ENCODE data around the gene ALDH9A1.
"Not testable (repeated sequence)": the region's sequence is repeated elsewhere in the genome, so short reads cannot be mapped to it uniquely, and the experiment has no call there.

Gene ALDH9A1

DNA sequence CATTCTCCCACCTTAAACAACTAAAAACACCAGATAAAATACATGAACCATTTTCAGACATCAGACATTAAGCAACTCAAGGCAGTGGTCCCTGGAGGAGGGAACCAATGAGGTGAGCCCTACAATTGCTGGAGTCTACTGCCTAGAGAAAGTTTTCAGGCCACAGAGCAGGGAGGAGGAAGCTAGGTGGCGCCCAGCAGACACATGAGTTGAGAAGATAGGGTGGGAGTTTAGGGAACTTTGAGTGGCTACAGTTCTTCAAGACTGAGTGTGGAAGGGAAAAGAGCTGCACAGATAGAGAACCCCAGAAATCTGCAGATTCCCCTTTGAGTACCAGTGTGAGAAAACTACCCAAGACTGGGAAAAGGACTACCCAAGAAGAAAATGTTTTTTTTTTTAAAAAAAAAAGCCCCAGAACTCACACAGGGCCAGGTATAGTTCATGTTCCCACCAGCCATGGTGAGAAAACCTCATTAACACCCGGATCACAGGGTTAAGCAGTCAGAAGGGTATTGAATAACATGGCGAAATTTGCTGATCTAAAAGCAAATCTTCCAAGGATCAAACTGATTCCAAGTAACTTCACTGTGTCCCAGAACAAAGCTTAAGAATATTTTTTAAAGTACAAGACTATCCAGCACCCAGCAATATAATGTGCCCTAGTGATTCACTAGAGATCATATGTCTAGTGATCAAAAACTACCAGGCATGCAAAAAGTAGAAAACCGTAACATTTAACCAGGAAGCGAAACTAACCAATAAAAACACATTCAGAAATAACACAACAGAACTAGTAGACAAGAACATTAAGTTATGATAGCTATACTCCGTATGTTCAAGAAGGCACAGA lies 12.0 kb downstream of the ALDH9A1 start:
- DNase-seq = peak; percentile 16

DNA sequence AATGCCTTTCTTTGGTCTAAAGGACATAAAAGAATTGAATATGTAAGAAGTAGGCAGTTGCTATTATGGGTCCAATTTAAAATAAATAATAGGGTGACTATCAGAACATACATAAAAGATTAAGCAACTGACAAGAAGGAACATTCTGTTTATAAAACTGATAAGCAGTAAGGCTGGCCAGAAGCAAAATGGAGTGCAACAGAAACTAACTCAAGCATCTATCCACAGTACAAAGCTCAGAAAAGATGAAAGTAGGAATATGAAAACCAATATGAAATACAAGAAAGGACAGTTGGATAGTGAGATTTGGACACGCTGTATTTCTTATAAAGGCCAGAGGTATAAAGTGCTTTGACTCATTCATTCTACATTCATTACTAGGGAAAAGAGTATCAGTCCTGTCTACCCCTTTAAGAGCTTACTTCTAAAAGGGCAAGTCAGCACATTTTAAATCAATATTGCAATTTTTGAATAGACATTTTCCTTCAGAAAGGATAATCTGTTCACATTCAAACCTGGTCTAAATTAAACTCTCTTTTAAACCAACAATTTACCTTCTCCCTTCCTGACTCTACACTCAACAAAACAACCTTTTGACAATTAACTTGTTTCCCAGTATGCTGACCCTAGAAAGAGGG lies 14.4 kb downstream of the ALDH9A1 start:
- DNase-seq = no peak

DNA sequence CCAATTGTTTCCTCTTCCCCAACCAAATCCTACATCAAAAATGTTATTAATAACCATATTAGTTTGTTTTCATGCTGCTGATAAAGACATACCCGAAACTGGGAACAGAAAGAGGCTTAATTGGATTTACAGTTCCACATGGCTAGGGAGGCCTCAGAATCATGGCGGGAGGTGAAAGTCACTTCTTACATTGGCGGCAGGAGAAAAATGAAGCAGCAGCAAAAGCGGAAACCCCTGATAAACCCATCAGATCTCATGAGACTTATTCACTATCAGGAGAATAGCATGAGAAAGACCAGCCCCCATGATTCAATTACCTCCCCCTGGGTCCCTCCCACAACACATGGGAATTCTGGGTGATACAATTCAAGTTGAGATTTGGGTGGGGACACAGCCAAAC lies 17.6 kb downstream of the ALDH9A1 start:
- DNase-seq = not testable (repeated sequence)

- DNase-seq = no peak
Measured at GRCh38 chr1:165680303-165680702, 18.1 kb downstream of the ALDH9A1 start.

- DNase-seq = no peak
Measured at GRCh38 chr1:165679282-165680036, 18.9 kb downstream of the ALDH9A1 start.

- DNase-seq = no peak
Measured at GRCh38 chr1:165678509-165678908, 19.9 kb downstream of the ALDH9A1 start.

- no peak for DNase-seq
Measured at GRCh38 chr1:165675794-165676193, 22.6 kb downstream of the ALDH9A1 start.

- no peak for DNase-seq
Measured at GRCh38 chr1:165674599-165674998, 23.8 kb downstream of the ALDH9A1 start.

- DNase-seq = no peak
Measured at GRCh38 chr1:165671526-165671925, 26.8 kb downstream of the ALDH9A1 start.

DNA sequence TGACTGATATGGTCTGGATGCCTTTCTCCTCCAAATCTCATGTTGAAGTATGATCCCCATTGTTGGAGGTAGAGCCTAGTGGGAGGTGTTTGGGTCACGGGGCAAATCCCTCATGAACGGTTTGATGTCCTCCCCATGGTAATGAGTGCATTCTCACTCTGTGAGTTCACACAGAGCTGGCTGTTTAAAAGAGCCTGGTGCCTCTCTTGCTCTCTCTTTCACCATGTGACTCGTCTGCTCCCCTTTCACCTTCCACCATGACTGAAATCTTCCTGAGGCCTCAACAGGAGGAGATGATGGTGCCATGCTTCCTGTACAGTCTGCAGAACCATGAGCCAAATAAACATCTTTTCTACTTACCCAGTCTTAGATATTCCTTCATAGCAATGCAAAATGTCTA lies 30.2 kb downstream of the ALDH9A1 start:
- no peak for DNase-seq

- no peak for DNase-seq
Measured at GRCh38 chr1:165666152-165666825, 32.1 kb downstream of the ALDH9A1 start.

DNA sequence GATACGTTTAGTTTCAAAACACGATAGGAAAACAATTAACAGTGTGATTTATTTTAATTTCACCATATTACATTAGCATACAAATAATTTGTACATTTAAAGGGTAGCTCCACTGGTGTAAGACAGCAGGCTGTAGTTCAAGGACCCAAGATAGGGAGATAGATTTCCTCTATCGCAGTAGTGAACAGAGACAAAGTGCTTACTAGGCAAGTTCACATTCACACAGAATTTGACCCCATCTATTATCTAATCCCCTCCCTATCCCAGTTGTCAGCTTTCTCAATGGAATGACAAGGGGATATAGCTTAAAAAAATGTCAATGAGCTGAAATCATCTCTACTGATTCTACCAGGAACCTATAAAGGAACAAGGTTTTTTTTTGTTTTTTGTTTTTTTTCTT lies 36.2 kb downstream of the ALDH9A1 start:
- DNase-seq = no peak

DNA sequence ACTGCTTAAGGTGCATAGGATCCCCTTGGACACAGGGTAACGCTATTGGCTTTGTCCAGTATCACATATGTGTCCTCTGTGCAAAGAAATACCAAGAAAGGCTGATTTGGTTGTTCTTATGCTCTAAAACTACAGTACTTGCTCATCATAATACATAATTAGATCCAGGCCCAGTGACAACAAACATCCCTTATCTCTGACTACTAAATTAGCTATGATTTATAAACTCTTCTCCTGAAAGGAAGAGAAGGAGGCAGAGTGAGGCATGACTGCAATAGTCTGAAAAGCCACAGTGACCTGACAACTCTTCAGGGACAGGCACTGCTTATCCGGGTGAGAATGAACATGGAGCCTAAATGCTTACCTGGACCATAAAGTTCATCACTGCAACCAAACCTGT lies 36.7 kb downstream of the ALDH9A1 start:
- no peak for DNase-seq

GRCh38 chr1:165659581-165659895 lies 38.8 kb downstream of the ALDH9A1 start:
- DNase-seq = no peak

DNA sequence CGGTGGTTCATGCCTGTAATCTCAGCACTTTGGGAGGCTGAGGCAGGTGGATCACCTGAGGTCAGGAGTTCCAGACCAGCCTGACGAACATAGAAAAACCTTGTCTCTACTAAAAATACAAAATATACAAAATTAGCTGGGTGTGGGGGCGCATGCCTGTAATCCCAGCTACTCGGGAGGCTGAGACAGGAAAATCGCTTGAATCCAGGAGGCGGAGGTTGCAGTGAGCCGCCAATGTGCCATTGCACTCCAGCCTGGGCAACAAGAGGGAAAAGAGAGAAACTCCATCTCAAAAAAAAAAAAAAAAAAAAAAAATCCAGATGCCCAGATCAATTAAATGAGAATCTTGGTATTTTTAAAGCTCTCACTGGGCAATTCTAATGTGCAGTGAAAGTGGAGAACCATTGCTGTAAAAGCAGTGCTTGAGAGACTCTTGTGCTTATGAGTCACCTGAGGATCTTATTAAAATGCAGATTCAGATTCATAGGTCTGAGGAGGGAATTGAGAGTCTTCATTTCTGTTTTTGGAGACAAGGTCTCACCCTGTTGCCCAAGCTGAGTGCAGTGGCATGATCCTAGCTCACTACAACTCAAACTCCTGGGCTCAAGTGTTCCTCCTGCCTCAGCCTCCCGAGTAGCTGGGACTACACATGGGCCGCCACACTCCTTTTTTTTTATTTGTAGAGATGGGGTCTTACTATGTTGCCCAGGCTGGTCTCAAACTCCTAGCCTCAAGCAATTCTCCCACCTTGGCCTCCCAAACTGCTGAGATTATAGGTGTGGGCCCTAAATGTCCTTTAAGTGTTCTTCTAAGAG lies 39.4 kb downstream of the ALDH9A1 start:
- not testable (repeated sequence) for DNase-seq

DNA sequence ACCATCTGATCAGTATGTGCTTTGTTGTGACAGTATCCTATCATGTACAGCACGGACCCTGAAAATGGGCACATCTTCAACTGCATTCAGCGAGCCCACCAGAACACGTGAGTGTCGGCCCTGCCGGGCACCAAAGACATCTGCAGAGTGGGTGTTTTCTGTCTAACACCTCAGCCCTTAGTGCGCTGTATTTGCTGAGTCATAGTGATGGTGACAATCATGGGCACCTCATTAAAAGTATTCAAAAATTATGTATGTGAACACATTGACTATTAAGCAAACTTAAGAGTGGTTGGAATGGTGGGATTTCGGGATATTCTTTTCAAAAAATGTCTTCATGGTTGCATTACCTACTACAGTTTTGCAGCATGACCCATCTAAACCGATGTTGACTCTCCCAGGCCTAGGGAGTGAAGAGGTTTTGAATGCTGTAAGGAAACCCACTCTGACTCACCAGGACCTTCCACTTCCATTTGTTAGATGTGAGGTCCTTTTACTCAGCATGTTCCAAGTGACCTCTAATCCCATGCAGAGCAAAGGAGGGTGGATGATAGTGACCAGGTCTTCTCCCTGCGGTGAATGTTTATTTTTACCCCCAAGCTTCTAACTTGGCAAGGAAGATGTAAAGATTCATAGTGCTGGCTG lies 47.3 kb downstream of the ALDH9A1 start:
- DNase-seq = no peak

DNA sequence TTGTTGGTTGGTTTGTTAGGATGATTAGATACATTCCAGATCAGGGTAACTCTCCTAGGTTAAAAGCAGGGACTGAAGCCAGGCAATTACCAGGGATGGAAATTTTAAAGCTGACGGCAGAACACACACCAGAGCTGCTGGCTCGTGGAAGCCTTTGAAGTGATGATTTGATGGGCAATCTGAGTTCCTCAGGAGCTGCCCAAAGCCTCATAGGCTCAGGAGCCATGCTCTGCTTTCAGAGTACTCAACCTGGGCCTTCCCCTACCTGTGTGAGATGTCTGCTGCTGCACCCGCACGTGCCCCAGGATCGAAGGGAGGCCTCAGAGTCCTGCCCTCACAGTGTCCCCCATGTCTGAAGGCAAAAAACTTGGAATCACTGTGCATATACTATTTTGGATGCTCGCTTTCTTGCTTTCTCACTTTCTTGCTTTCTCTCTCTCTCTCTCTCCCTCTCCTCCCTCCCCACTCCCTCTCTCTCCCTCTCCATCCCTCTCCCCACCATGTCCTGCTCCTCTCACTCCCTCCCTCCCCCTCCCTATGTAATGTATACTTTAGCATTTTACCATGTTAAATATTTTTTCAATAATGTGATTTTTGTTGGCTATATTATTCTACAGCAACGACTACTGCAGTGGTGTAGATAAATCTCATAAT lies 49.3 kb downstream of the ALDH9A1 start:
- DNase-seq = no peak

GRCh38 chr1:165647970-165648369 lies 50.4 kb downstream of the ALDH9A1 start:
- DNase-seq = no peak

- no peak for DNase-seq
Measured at GRCh38 chr1:165647517-165647916, 50.8 kb downstream of the ALDH9A1 start.

GRCh38 chr1:165645654-165646366 lies 52.6 kb downstream of the ALDH9A1 start:
- DNase-seq = no peak
